ENCODE data around the gene CTNNA3. TPM values are rescaled to one million over a fixed set of nuclear protein-coding genes. Genes with fewer than 3 reads are reported as not detected.

Gene CTNNA3
- total RNA-seq, 1 donor = not detected

- Histone ChIP-seq H3K27ac (ENCODE audit: low read depth, low read length) (peak overlapping the region; percentile 47), H2AFZ (ENCODE audit: low read length) (no peak overlapping the region)
Observed at GRCh38 chr10:66782776-66783175, 913.2 kb downstream of the CTNNA3 start.

GRCh38 chr10:66782144-66782543, 913.9 kb downstream of the CTNNA3 start:
- DNase-seq (ENCODE audit: insufficient read length, low spot score, missing footprints) = no peak
- no peak overlapping the region for H2AFZ ChIP-seq (ENCODE audit: low read length)
- no peaks in the 10 kb centered on the region for H3K4me1 ChIP-seq (ENCODE audit: insufficient read depth, low read length)
- H3K4me2 ChIP-seq (ENCODE audit: insufficient read depth, low read length) = no peak overlapping the region
- H3K27ac ChIP-seq (ENCODE audit: low read depth, low read length) = no peak overlapping the region
- no peaks in the 10 kb centered on the region for H3K9me3 ChIP-seq (ENCODE audit: low read depth, low read length)
- H4K20me1 ChIP-seq (ENCODE audit: insufficient read depth, low read length) = no peaks in the 10 kb centered on the region
- H3K79me2 ChIP-seq (ENCODE audit: insufficient read depth, low read length) = no peaks in the 10 kb centered on the region
- no peak overlapping the region for H3K4me3 ChIP-seq (ENCODE audit: insufficient read depth, low read length)
- no peaks in the 10 kb centered on the region for H3K27me3 ChIP-seq (ENCODE audit: insufficient read depth, low read length)
- no peaks in the 10 kb centered on the region for H3K36me3 ChIP-seq (ENCODE audit: insufficient read depth, low read length)
- no peak for TF ChIP-seq CTCF (IDR thresholded peaks at IDR 0.05; ENCODE audit: extremely low read depth, low read depth, low read length)

More at GRCh38 chr10:66782776-66783175, 913.2 kb downstream of the CTNNA3 start:
- no peak for DNase-seq (ENCODE audit: insufficient read length, low spot score, missing footprints)
- Histone ChIP-seq H3K4me2 (ENCODE audit: insufficient read depth, low read length) (no peak overlapping the region), H3K4me3 (ENCODE audit: insufficient read depth, low read length) (no peak overlapping the region), H3K79me2 (ENCODE audit: insufficient read depth, low read length) (no peaks in the 10 kb centered on the region), H3K27me3 (ENCODE audit: insufficient read depth, low read length) (no peaks in the 10 kb centered on the region), H3K36me3 (ENCODE audit: insufficient read depth, low read length) (no peaks in the 10 kb centered on the region), H3K9me3 (ENCODE audit: low read depth, low read length) (no peaks in the 10 kb centered on the region), H4K20me1 (ENCODE audit: insufficient read depth, low read length) (no peaks in the 10 kb centered on the region), H3K4me1 (ENCODE audit: insufficient read depth, low read length) (no peaks in the 10 kb centered on the region)
- no peak for TF ChIP-seq CTCF (IDR thresholded peaks at IDR 0.05; ENCODE audit: extremely low read depth, low read depth, low read length)

- Histone ChIP-seq H3K27ac (ENCODE audit: low read depth, low read length) (no peak overlapping the region), H3K9me3 (ENCODE audit: low read depth, low read length) (no peaks in the 10 kb centered on the region), H3K4me1 (ENCODE audit: insufficient read depth, low read length) (no peaks in the 10 kb centered on the region), H3K36me3 (ENCODE audit: insufficient read depth, low read length) (no peaks in the 10 kb centered on the region), H4K20me1 (ENCODE audit: insufficient read depth, low read length) (no peaks in the 10 kb centered on the region), H3K4me3 (ENCODE audit: insufficient read depth, low read length) (no peak overlapping the region), H2AFZ (ENCODE audit: low read length) (no peak overlapping the region), H3K27me3 (ENCODE audit: insufficient read depth, low read length) (no peaks in the 10 kb centered on the region), H3K79me2 (ENCODE audit: insufficient read depth, low read length) (no peaks in the 10 kb centered on the region), H3K4me2 (ENCODE audit: insufficient read depth, low read length) (no peak overlapping the region)
- no peak for TF ChIP-seq CTCF (IDR thresholded peaks at IDR 0.05; ENCODE audit: extremely low read depth, low read depth, low read length)
- DNase-seq (ENCODE audit: insufficient read length, low spot score, missing footprints) = no peak
Observed at GRCh38 chr10:66780796-66781195, 915.2 kb downstream of the CTNNA3 start.

DNA sequence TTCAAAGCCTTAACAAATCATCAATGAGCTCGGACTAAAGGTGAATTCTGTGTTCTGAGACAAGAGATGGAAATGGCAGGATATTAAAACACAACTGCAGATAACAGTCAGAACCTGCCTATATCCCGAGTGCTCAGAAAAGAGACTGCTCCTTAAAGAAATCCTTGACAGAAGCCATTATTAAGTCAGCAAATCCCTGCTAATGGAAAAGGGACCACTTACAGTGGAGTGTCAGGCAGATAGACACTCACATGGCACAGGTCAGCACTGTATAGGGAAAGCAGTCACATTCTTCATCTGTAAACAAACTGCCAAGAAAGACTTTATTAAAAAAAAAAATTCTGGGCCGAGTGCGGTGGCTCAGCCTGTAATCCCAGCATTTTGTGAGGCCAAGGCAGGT, 917.6 kb downstream of the CTNNA3 start:
- H4K20me1 ChIP-seq (ENCODE audit: insufficient read depth, low read length) = no peaks in the 10 kb centered on the region
- no peak for DNase-seq (ENCODE audit: insufficient read length, low spot score, missing footprints)
- H3K4me3 ChIP-seq (ENCODE audit: insufficient read depth, low read length) = no peak overlapping the region
- H3K9me3 ChIP-seq (ENCODE audit: low read depth, low read length) = no peaks in the 10 kb centered on the region
- H3K36me3 ChIP-seq (ENCODE audit: insufficient read depth, low read length) = no peaks in the 10 kb centered on the region
- H3K79me2 ChIP-seq (ENCODE audit: insufficient read depth, low read length) = no peaks in the 10 kb centered on the region
- no peak overlapping the region for H2AFZ ChIP-seq (ENCODE audit: low read length)
- no peak for TF ChIP-seq CTCF (IDR thresholded peaks at IDR 0.05; ENCODE audit: extremely low read depth, low read depth, low read length)
- H3K4me2 ChIP-seq (ENCODE audit: insufficient read depth, low read length) = no peak overlapping the region
- no peak overlapping the region for H3K27ac ChIP-seq (ENCODE audit: low read depth, low read length)
- H3K27me3 ChIP-seq (ENCODE audit: insufficient read depth, low read length) = no peaks in the 10 kb centered on the region
- no peaks in the 10 kb centered on the region for H3K4me1 ChIP-seq (ENCODE audit: insufficient read depth, low read length)

Measured in osteoblast (primary cell).